ENCODE results near the gene ST3GAL3.

- TF ChIP-seq CTCF (IDR thresholded peaks at IDR 0.05; ENCODE audit: insufficient read depth, low read length) (no peak), POLR2AphosphoS5 (IDR thresholded peaks at IDR 0.05; ENCODE audit: low read depth) (no peak), GABPA (IDR thresholded peaks at IDR 0.05; ENCODE audit: low read depth) (no peak), REST (IDR thresholded peaks at IDR 0.05; ENCODE audit: insufficient replicate concordance, low read depth) (no peak)
Measured at GRCh38 chr1:43773821-43774220, 66.5 kb downstream of the ST3GAL3 start.

All from HL-60 (cell line).